ENCODE results near the gene KCNIP1.

DNA sequence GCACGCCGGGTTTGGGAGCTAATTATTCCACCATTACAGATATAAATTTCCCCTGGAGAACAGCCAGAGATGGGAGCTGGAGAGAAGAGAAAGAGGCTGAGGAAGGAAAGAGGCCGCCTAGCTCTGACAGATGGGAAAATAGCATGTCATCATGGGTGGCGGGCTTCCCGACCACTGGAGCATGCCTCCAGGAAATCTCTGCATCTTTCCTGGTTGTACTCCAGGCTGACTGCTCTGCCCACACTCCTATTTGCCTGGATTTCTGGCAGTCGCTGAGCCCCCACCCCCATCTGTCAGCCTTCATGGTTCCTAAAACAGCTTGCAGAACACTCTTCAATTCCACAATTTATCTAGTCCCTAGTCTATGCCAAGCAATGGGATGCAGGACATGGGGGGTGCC, 265.4 kb downstream of the KCNIP1 start:
- TF ChIP-seq CTCF (IDR thresholded peaks at IDR 0.05) (no peak), POLR2A (IDR thresholded peaks at IDR 0.05) (no peak), POLR2AphosphoS5 (IDR thresholded peaks at IDR 0.05) (no peak)

All from gastroesophageal sphincter (tissue), 3 donors.